GM19468 (cell line): Measurements from ENCODE around the gene ZNF593OS.

Source experiments
- ATAC-seq: cut with Tn5 transposase; IDR thresholded peaks from one replicate; pipeline ENCODE4 v1.9.1; 2021; ENCODE audit warnings: mild to moderate bottlenecking, moderate library complexity, moderate number of reproducible peaks; ENCODE audit not compliant: unreplicated experiment; ENCODE audit errors: extremely low read depth

ZNF593OS gene

GRCh38 chr1:26129778-26130177 is 41.9 kb downstream of the ZNF593OS start:
- no peak for ATAC-seq

GRCh38 chr1:26127235-26128163 is 44.1 kb downstream of the ZNF593OS start:
- ATAC-seq = no peak

DNA sequence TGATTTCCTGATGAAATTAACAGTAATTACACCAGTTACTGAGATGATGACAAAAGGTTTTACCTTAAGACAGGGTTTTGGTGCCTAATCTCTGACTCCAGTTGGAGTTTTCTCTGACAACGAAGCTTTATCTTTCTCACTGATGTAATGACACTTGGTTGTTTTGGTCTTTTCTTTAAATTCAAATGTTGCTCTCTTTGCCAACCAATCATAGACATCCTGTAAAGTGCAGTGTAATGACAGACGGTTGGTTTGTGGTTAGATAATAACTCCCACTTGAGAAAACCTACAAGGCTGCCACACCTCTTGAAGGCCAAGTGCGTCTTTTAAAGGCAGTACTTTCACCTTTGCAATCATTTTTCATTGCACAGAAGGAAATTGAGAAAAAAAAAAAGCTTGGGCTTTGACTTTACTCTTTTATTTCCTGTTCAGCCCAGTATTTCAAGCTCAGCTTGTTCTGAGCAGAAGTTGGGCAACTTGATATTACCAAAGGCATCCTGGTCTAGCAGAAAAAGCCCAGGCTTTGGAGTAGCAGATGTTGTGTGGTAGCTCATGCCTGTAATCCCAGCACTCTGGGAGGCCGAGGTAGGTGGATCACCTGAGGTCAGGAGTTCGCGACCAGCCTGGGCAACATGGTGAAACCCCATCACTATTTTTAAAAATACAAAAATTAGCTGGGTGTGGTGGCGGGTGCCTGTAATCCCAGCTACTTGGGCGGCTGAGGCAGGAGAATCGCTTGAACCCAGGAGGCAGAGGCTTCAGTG is 45.1 kb downstream of the ZNF593OS start:
- ATAC-seq = no peak

GRCh38 chr1:26125946-26126320 is 45.7 kb downstream of the ZNF593OS start:
- no peak for ATAC-seq

- ATAC-seq = no peak
These were observed 46.2 kb downstream of the ZNF593OS start for GRCh38 chr1:26125382-26125781.

DNA sequence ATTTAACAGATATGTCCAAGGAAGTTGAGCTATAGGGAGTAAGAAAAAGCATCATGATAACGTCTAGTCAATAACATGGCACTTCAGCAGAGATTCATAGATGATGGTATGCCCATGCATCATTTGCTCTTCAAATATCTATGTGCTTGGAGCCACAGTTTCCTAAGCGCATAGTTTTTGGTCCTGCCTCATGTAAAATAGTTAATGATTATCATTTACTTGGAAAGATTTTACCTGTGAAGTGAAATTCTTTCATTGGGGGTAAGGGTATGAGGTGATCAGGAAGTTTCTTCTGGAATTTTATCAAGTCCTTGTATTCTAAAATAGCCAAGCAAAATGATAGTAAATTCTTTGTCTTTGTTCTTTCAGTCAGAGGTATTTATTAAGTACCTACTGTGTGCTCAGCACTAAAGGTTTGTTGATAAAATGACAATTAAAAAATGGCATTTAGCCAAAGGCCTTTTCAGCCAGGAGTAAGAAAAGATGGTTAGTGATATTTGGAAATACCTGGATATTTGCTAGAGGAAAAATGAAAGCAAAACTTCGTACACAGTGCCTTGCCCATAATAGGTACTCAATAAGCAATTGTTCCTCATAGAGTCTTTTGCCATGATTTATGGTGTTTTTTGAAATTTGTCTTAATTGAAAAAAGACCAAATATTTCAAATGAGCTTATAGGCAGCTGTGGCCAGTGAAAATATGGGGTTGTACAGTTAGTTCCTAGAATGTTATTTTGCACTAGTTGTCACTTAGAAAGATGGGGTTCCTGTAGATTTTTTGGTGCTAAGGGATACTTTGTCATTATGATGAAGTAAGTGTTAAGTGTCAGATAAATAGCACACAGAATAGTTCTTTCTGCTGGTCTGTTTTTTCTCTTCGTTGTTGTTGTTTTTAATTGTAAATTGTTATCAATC is 47.0 kb downstream of the ZNF593OS start:
- ATAC-seq = no peak

DNA sequence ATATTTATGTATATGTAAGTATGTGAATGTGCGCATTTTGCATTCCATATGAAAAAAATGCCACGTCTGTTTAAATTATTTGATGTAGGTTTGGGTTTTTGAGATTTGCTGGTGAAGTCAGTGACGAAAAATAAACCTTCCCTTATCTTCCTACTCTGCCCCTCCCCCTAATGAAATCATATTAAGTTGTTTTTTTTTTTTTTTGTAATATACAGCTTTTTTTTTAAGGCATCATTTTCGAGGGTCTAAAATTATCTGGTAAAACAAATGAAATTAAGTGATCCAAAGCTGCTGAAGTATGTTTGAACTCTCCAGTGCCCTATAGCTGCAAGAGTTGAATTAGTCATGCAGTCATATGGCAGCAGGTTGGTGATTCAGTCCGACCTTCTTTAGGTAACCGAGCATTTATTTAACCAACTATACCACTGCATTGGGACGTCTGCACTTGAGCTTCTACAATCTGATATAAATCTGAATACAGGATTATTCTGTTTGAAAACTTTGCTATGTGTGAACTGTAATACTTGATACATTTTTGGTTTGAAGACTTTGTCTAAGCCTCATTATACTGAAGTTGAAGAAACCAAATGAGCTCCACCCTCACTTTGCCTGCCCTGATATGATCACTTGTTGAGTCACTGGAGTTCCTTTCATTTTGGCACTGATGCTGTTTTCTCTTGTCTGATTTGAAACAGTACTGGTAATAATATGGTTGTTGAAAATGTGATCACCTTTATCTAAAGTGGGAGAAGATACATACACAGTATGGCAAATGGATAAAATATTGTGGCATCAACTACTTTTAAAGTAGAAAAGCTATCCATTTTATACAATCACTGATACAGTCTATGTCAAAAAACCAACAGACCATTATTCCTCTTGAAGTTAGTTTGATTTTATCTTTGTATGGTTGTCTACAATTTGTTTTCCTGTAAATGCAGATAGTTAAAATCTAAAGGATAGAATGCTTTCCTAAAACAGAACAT is 48.4 kb downstream of the ZNF593OS start:
- no peak for ATAC-seq

DNA sequence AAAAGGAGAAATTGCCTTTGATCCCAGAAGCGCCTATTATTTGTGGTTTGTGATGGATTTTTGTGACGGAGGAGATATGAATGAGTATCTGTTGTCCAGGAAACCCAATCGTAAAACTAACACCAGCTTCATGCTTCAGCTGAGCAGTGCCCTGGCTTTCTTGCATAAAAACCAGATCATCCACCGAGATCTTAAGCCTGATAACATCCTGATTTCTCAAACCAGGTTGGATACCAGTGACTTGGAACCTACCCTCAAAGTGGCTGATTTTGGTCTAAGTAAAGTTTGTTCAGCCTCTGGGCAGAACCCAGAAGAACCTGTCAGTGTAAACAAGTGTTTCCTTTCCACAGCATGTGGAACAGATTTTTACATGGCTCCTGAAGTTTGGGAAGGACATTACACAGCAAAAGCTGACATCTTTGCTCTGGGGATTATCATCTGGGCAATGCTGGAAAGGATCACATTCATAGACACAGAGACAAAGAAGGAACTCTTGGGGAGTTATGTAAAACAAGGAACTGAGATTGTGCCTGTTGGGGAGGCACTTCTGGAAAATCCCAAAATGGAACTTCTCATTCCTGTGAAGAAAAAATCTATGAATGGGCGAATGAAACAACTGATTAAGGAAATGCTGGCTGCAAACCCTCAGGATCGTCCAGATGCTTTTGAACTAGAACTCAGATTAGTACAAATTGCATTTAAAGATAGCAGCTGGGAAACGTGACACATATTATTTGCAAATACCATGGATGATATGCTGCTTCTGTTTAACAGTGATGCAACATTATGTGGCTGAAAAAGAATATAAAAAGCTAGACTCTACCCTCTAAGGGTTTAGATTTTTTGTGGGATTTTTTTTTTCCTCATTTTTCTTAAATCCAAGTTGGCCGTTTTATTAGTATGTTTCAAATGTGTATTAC is 49.5 kb downstream of the ZNF593OS start:
- no peak for ATAC-seq

DNA sequence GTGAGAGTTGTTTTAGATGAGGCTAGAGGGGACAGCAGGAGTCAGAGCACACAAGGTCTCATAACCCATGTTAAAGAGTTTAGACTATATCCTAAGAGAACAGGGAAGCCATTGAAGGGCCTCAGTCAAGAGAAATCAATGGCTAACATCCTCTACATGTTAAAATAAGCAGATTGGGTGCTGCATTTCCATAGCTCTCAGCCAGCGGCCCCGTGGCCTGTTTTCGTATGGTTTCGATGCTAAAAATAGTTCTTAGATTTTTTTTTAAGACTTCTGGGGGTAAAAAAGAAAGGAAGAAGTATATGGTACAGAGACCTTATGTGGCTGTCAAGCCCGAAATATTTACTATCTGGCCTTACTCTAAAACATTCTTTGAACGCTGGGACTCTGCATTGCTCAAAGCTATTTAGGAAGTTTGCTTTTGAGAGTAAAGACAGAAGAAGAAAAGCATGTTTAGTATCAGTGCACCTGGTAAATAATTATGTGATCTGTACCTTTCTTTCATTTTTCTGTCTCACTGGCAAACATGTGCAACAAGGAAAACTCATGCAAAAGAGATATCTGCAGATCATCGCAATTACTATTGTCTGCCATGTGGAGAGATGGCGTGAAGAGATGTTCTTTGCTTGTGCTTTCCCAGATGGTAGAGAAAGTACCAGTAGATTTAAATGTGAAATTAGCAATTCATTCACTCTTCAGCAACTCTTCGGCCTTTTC is 51.6 kb downstream of the ZNF593OS start:
- ATAC-seq = no peak
